Measurements from ENCODE around the gene CDC37L1. TPM values are rescaled to one million over a fixed set of nuclear protein-coding genes. Genes with fewer than 3 reads are reported as not detected.

CDC37L1 gene
- total RNA-seq, 1 donor from 2014 or later = 10.7 TPM

- Mint-ChIP-seq H3K4me1 (ENCODE audit: unreplicated experiment) (no peaks in the 10 kb centered on the region), H3K9me3 (ENCODE audit: unreplicated experiment) (no peaks in the 10 kb centered on the region), H3K4me3 (ENCODE audit: unreplicated experiment) (no peak overlapping the region), H3K27me3 (ENCODE audit: unreplicated experiment) (no peaks in the 10 kb centered on the region), H3K27ac (ENCODE audit: unreplicated experiment) (no peak overlapping the region), H3K36me3 (ENCODE audit: low read depth, unreplicated experiment) (no peaks in the 10 kb centered on the region)
- no peak for TF ChIP-seq CTCF (IDR thresholded peaks at IDR 0.05; ENCODE audit: unreplicated experiment)
- no peak for DNase-seq (ENCODE audit: low spot score)
Measured at GRCh38 chr9:4704129-4704528, 24.8 kb downstream of the CDC37L1 start.

GRCh38 chr9:4706021-4706420, 26.7 kb downstream of the CDC37L1 start:
- no peaks in the 10 kb centered on the region for H3K36me3 Mint-ChIP-seq (ENCODE audit: low read depth, unreplicated experiment)
- no peak for DNase-seq (ENCODE audit: low spot score)
- H3K4me3 Mint-ChIP-seq (ENCODE audit: unreplicated experiment) = no peak overlapping the region
- no peaks in the 10 kb centered on the region for H3K4me1 Mint-ChIP-seq (ENCODE audit: unreplicated experiment)
- H3K9me3 Mint-ChIP-seq (ENCODE audit: unreplicated experiment) = no peaks in the 10 kb centered on the region
- H3K27me3 Mint-ChIP-seq (ENCODE audit: unreplicated experiment) = no peaks in the 10 kb centered on the region
- TF ChIP-seq CTCF (IDR thresholded peaks at IDR 0.05; ENCODE audit: unreplicated experiment) = no peak
- H3K27ac Mint-ChIP-seq (ENCODE audit: unreplicated experiment) = no peak overlapping the region

GRCh38 chr9:4706971-4707622, 27.7 kb downstream of the CDC37L1 start:
- H3K4me1 Mint-ChIP-seq (ENCODE audit: unreplicated experiment) = no peaks in the 10 kb centered on the region
- DNase-seq (ENCODE audit: low spot score) = no peak
- no peaks in the 10 kb centered on the region for H3K27me3 Mint-ChIP-seq (ENCODE audit: unreplicated experiment)
- no peak for TF ChIP-seq CTCF (IDR thresholded peaks at IDR 0.05; ENCODE audit: unreplicated experiment)
- H3K9me3 Mint-ChIP-seq (ENCODE audit: unreplicated experiment) = no peaks in the 10 kb centered on the region
- H3K27ac Mint-ChIP-seq (ENCODE audit: unreplicated experiment) = no peak overlapping the region
- no peak overlapping the region for H3K4me3 Mint-ChIP-seq (ENCODE audit: unreplicated experiment)
- H3K36me3 Mint-ChIP-seq (ENCODE audit: low read depth, unreplicated experiment) = no peaks in the 10 kb centered on the region

- no peak for DNase-seq (ENCODE audit: low spot score)
- Mint-ChIP-seq H3K27me3 (ENCODE audit: unreplicated experiment) (peaks cover 1% of the 10 kb centered on the region), H3K4me1 (ENCODE audit: unreplicated experiment) (no peaks in the 10 kb centered on the region), H3K27ac (ENCODE audit: unreplicated experiment) (no peak overlapping the region), H3K9me3 (ENCODE audit: unreplicated experiment) (no peaks in the 10 kb centered on the region), H3K4me3 (ENCODE audit: unreplicated experiment) (no peak overlapping the region), H3K36me3 (ENCODE audit: low read depth, unreplicated experiment) (no peaks in the 10 kb centered on the region)
- TF ChIP-seq CTCF (IDR thresholded peaks at IDR 0.05; ENCODE audit: unreplicated experiment) = no peak
Measured at GRCh38 chr9:4709380-4709779, 30.0 kb downstream of the CDC37L1 start.

- H3K27ac Mint-ChIP-seq (ENCODE audit: unreplicated experiment) = no peak overlapping the region
- peaks cover 1% of the 10 kb centered on the region for H3K27me3 Mint-ChIP-seq (ENCODE audit: unreplicated experiment)
- peaks cover 9% of the 10 kb centered on the region for H3K36me3 Mint-ChIP-seq (ENCODE audit: low read depth, unreplicated experiment)
- no peak for TF ChIP-seq CTCF (IDR thresholded peaks at IDR 0.05; ENCODE audit: unreplicated experiment)
- DNase-seq (ENCODE audit: low spot score) = no peak
- H3K4me1 Mint-ChIP-seq (ENCODE audit: unreplicated experiment) = peaks cover 4% of the 10 kb centered on the region
- no peak overlapping the region for H3K4me3 Mint-ChIP-seq (ENCODE audit: unreplicated experiment)
- no peaks in the 10 kb centered on the region for H3K9me3 Mint-ChIP-seq (ENCODE audit: unreplicated experiment)
Measured at GRCh38 chr9:4713849-4714248, 34.5 kb downstream of the CDC37L1 start.

Data from endothelial cell (in vitro differentiated cells).